GM12878 (cell line): ENCODE measurements around the gene TMEM208.

Experiments
- ATF2 ChIP-seq: IDR thresholded peaks from 2 replicates; pipeline ENCODE4 v1.6.1; 2012; ENCODE audit warnings: low read length, inconsistent platforms
- BMI1 ChIP-seq: fragments of 450-650 bp; IDR thresholded peaks from 2 replicates; pipeline ENCODE4 v1.6.1; 2016; ENCODE audit warnings: mild to moderate bottlenecking, moderate library complexity, borderline replicate concordance
- CBFB ChIP-seq: IDR thresholded peaks from 2 replicates; pipeline ENCODE4 v1.6.1; 2016; ENCODE audit warnings: antibody characterized with exemption, low read depth
- CTCF ChIP-seq, 3 experiments: IDR thresholded peaks in 2 of 3; conservative IDR thresholded peaks in 1 of 3; 2 replicates each; pipeline ENCODE4 v1.5.1; 2011; ENCODE audit warnings: low read depth in 3 of 3, low read length in 3 of 3, mild to moderate bottlenecking in 3 of 3, control low read depth in 2 of 3, moderate library complexity in 2 of 3, inconsistent platforms in 1 of 3, mixed read lengths in 1 of 3; ENCODE audit not compliant: control insufficient read depth in 2 of 3, insufficient read depth in 1 of 3; ENCODE audit errors: extremely low read depth in 1 of 3
- EZH2 ChIP-seq: IDR thresholded peaks from 2 replicates; pipeline ENCODE4 v1.6.1; 2012; ENCODE audit warnings: low read depth, mild to moderate bottlenecking, control low read depth, inconsistent platforms, low read length, borderline replicate concordance; ENCODE audit not compliant: control insufficient read depth
- FOS ChIP-seq: IDR thresholded peaks from 3 replicates; pipeline ENCODE4 v1.6.1; 2011; ENCODE audit warnings: borderline replicate concordance; ENCODE audit not compliant: insufficient read length; ENCODE audit errors: extremely low read depth
- NR2C2 ChIP-seq: IDR thresholded peaks from 2 replicates; pipeline ENCODE4 v1.6.1; 2011; ENCODE audit warnings: borderline replicate concordance, low read depth; ENCODE audit not compliant: control insufficient read depth, insufficient read length
- RAD21 ChIP-seq: IDR thresholded peaks from 2 replicates; pipeline ENCODE4 v1.6.1; 2011; ENCODE audit warnings: mild to moderate bottlenecking, low read depth, low read length, moderate library complexity; ENCODE audit not compliant: insufficient read depth

- no peak for TF ChIP-seq FOS
- no peak for TF ChIP-seq ATF2
- no peak for TF ChIP-seq NR2C2
- TF ChIP-seq CTCF (IDR thresholded peaks at IDR 0.05 in 2 of 3, conservative IDR thresholded peaks at IDR 0.05 in 1 of 3; ENCODE audit: control insufficient read depth in 2 of 3, extremely low read depth in 1 of 3, insufficient read depth in 1 of 3, low read depth in 3 of 3, low read length in 3 of 3), result no peak
- TF ChIP-seq EZH2, result no peak
- TF ChIP-seq RAD21, result no peak
- TF ChIP-seq CBFB, result no peak
- no peak for TF ChIP-seq BMI1
These were observed 39.6 kb upstream of the TMEM208 start for GRCh38 chr16:67187175-67187890.
